NCI-H446 treated with DMSO at 0.1 percent for 48 hours (cell line): Measurements from ENCODE around the gene TAS1R2.
A peak's percentile ranks its signal among the peaks of the same experiment; 100 is the strongest.
"Not testable (repeated sequence)": the region's sequence is repeated elsewhere in the genome, so short reads cannot be mapped to it uniquely, and the experiment has no call there.

ENCODE experiments used
- DNase-seq: peaks from one replicate; lab custom pipeline; 2025; lab: John Stamatoyannopoulos, UW

TAS1R2 gene

DNA sequence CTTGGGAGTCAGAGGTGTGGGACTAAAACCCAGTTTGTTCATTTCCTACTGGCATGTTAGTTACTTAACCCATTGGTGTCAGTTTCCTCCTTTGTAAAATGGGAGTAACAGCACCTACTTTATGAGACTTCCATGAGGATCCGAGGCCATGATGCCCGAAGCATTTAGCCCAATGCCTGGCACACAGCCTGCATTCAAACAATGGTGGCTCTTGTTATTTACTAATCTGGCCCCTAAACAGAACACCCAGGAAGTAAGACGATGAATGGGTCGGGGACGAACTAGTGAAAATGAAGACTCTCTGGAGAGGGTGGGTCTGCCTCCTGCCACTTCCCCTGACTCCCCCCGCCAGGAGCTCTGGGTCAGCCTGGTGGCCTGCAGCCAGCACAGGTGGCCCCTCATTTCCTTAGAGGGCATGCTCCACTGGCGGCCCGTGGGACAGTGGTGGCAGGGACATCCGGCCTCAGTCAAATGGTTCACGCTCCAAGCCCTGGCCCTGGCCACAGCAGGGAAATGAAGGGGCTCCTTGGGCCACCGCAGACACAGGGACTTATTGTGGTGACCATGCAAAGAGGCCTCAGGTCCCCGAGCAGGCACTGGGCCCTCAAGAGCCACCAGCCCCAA lies 9.5 kb upstream of the TAS1R2 start:
- DNase-seq = no peak

DNA sequence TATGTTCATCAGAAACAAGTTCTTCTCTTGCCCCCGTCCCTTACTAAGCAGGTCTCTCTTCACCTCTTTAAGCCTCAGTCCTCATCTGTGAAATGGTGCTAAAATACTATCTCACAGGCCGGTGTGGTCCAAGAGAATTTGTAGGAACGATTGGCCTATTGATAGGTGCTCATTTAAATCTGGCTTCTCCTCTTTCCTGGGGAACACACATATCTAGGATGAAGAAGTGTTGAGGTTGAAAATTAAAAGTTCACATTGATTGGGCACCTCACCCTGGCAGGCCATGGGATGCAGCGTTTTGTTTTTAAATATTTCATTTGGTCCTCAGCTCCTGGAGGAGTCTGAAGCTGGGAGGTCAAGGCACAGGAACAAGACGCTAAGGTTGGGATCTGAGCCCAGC lies 8.9 kb upstream of the TAS1R2 start:
- DNase-seq = no peak

DNA sequence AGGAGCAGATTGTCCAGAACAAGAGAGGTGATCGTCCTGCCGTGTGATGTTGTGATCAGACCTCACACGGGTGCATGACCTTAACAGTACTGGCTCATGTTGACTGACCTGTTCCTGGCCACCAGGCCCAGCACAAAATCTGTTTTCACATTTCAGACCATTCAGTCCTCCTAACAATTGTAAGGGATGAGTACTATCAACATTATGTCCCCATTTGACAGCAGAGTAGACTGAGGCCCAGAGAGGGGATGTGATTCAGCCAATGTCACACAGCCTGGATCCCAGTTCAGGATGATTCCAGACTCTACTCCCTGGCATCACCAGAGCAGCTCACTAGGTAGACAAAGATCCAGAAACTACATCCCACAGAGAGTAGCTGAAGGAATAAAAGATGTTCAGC lies 7.4 kb upstream of the TAS1R2 start:
- no peak for DNase-seq

DNA sequence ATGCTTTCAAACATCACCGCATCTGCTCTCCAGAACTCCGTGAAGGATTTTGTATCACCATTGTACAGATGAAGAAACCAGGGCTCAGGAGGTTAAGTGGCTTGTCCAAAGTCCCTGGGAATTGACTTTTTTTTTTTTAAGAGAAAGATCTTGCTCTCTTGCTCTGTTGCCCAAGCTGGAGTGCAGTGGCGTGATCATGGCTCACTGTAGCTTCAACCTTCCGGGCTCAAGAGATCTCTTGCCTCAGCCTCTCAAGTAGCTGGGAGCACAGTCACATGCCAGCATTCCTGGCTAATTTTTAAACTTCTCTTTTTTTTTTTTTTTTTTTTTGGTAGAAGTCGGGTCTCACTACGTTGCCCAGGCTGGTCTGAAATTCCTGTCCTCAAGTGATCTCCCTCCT lies 6.9 kb upstream of the TAS1R2 start:
- DNase-seq = no peak

DNA sequence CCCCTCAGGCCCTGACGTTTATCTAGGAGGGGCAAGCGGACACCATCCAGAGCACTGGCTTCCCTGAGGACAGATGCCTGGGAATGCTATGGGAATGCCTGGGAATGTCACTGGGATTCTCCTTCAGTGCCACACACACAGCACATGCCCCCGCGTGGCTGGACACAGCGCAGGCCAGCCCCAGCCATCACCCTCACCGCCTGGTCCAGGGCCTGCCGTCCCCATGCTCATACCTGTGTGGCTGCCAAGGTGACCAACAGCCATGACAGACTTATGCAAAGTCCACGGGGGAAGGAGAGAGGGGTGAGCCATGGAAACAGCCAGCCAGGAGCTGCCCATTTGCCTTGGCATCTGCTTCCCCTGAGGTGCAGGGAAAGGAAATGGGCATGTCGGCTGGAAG lies 5.7 kb upstream of the TAS1R2 start:
- DNase-seq = no peak

DNA sequence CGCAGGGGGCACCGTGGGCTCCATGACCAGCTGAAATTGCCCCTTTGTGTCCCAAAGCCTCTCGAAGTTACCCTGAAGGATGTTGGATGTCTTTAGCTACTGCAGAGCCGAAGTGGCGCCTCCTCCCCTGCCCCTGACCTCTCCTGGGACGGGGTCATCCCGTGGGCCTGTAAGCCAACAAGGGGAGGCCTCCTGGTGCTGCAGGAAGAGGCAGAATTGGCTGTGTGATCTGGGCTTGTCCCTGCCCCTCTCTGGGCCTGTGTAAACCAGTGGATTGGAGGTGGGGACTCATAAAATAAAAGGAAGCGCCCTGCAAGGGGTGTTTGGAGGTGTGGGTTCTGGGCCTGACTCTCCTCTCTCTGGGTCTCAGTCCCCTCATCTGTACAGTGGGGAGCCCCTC lies 2.1 kb upstream of the TAS1R2 start:
- no peak for DNase-seq

DNA sequence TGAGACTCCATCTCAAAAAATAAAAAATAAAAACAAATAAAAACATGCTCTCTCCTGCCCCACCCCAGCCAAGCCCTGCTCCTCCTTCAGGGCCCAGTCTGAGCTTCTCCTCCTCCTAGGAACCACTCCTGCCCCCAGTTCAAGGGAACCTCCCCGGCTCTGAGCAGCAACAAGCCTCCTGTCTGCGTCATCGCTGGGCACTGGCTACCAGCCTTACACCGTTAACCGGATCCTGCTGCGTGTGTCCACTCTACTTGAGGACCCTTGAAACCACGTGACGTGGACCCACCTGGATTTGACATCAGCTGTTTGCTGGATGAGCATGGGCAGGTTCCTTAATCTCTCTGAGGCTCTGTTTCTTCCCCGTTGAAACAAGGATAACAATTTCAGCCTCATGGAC lies 1.6 kb upstream of the TAS1R2 start:
- no peak for DNase-seq

DNA sequence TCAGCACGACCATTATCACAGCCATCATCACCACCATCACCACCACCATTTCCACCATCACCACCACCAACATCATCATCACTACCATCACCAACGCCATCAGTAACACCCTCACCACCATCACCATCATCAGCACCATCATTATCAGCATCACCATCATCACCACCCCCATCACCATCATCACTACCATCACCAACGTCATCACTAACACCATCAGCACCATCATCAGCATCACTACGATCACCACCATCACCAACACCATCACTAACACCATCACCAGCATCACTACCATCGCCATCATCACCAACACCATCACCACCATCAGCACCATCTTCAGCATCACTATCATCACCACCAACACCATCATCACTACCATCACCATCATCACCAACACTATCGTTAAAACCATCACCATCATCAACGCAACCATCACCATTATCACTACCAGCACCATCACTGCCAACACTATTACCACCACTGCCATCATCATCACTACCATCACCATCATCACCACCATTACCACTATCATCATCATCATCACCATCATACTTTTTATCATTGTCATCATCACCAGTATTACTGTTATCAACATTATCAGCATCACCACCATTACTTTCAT lies 1.3 kb downstream of the TAS1R2 start:
- DNase-seq = no peak

DNA sequence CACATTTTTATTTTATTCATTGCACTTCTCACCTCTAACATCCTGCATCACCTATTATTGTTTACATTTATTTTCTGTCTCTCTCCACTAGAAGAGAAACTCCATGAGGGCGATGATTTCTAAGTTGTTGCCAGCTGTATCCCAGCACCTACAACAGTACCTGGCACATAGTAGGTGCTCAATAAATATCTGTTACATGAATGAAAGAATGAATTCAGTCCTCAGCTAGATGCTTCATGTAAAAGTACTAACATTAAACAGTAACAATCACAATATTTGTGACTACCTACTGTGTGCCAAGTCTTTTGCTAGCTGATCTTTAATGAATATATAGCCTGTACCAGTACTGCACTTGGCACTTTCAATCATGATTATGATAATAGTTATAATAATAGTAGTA lies 3.0 kb downstream of the TAS1R2 start:
- no peak for DNase-seq

DNA sequence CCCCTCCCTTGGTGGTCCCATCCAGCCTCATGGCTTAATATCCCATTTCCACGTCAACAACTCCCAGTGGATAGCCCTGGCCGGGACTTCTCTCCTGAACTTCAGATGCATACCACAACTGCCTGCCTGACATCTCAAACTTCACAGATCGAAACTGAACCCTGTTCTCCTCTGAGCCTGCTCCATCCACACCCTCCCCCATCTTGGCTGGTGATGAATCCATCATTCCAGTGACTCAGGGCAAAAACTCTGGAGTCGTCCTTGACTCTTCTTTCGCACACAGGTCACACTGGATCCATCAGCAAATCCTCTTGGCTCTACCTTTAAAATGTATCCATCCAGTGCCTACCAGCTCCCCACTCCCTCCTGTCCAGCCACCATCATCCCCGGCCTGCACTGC lies 3.9 kb downstream of the TAS1R2 start:
- DNase-seq = no peak

DNA sequence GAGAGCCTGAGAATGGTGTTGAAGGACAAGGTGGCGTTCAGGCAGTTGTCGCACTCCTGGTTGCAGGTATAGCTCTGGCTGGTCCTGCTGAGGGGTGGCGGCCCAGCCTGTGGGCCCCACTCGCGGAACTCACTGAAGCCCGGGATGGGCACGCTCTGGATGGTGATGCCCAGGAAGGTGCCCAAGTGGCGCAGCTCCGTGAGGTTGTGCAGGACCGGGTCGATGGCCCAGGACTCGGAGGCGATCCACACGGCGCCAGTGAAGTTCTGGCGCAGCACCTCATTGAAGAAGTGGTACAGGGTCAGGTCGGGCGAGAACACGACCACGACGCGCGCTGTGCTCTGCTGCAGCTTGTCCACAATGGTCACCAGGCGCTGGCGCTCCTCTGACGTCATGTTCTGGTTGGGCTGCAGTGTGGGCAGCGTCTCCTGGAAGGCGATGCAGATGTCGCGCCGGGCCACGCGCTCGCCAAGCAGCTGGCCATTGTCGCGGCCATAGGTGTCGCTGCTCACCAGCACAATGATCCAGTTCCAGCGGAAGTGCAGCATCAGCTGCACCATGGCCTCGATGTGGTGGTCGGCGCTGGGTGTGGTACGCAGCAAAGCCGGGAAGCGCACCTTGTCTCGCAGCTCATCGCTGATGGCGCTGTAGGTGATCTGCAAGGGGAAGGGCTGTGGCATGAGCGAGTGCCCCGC lies 5.0 kb downstream of the TAS1R2 start:
- DNase-seq = no peak

DNA sequence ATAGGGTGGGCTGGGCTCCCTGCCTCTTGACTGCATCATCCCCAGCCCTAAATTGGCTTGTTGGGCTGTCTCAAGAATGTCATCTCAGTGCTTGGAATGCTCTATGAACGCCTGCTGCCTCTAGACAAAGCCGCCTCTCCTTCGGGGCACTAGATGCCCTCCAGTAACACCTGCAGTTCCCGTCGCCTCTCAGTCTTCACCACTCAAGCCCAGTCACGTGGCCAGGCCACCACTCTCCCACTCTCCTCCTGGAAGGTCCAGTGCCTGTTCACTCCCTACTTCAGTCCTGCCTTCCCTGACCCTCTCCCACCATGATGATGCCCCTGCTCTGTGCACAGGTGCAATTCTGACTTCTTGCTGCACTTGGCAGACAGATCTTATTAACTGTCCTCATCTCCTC lies 7.0 kb downstream of the TAS1R2 start:
- no peak for DNase-seq

DNA sequence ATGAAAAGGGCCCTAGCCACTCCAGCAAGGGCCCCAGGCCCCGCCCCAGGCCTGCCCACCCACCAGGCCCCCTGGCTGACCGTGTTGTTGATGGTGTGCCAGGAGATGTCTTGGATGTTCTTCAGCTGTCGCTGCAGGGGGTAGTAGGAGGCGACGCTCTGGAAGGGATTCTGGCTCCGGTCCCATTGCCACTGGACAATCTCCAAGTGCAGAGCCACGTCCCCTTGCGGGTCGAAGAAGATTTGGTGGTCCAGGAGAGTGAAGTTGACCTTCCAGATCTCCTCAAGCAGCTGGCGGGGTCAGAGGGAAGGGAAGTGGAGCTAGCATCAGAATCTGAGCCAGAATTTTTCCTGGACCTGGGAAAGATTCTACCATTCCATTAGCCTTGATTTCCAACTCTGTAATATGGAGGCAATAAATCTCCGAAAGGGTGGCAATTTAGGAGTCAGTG lies 10.2 kb downstream of the TAS1R2 start:
- DNase-seq = no peak

DNA sequence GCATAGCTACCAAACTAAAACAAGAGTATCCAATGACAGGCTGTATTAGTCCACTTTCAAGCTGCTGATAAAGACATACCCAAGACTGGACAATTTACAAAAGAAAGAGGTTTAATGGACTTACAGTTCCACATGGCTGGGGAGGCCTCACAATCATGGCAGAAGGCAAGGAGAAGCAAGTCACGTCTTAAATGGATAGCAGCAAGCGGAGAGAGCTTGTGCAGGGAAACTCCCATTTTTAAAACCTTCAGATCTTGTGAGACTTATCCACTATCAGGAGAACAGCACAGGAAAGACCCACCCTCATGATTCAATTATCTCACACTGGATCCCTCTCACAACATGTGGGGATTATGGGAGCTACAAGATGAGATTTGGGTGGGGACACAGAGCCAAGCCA lies 11.7 kb downstream of the TAS1R2 start:
- DNase-seq = not testable (repeated sequence)

DNA sequence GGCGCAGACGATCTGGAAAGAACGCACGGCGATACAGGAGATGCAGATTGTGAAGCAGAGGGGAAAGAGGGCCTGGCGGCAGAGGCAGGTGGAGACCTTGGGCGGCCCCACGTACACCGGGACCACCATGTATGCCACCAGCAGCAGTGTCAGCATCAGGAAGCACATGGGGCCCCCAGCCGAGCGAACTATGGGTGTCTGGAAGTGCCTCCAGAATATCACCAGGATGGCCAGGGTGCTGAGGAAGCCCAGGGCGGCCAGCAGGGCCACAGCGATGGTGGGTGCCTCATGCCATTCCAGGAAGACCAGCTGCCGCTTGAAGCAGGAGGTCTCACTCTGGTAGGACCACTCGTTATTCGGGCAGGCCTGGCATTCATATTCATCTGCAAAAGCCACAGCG lies 19.3 kb downstream of the TAS1R2 start:
- no peak for DNase-seq

DNA sequence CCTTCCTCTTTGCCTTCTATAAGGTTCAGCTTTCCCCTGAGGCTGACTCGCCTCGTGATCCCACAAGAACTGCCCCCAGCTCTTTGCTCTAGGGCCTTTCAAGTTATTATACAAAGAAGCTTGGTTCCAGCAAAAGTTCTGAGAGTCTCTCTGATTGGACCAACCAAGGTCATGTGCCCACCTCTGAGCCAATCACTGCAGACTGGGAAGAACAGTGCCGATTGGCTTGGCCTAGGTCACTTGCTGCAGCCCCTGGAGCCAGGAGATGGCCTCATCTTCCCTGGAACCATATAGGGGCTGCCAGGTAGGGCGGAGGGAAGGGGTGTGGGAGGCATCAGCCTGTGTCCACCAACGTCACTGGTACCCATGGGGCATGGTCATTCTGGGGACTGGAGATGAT lies 22.8 kb downstream of the TAS1R2 start:
- no peak for DNase-seq

DNA sequence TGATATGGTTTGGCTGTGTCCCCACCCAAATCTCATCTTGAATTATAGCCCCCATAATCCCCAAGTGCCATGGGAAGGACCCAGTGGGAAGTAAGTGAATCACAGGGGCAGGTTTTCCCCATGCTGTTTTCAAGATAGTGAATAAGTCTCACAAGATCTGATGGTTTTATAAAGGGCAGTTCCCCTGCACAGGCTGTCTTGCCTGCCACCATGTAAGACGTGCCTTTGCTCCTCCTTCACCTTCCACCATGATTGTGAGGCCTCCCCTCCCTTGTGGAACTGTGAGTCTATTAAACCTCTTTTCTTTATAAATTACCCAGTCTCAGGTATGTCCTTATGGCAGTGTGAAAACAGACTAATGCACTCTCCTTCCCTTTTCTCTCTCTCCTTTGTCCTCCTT lies 27.1 kb downstream of the TAS1R2 start:
- DNase-seq = not testable (repeated sequence)

DNA sequence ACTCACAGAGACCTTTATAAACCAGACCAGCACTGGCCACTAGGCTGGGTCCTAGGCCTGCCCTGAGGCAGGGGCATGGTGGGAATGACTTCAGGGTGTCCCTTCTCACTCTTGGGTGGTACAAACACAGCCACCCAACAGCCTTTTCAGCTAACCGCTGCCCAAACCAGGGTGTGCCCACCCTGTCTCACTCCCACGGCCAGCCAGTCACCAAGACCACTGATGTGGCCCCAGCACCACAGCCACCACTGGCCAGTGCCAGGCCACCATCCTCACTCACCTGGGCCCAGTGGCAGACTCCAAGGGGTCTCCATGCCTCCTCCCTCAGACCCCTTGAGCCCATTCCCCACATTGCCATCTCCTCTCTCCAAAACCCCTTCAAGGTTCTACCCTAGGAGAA lies 27.8 kb downstream of the TAS1R2 start:
- DNase-seq = no peak

DNA sequence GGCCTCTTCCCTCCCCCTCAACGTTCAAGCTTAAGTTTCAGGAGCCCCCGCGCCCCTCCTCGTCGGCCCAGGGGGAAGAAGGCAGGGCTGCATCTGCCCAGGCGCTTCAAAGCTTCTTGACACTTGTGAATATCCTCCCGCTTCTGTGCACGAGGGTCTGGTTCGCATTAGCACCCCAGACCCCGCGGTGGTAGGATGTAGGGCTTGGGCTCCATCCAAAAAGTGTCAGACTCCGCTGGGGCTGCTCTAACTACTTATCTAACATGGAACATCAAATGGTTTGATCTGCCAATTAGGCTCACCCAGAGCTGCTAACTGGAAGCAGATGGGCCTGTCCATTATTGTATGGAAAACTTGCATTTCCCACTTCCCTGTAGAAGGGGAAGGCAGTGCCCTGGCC lies 28.9 kb downstream of the TAS1R2 start:
- no peak for DNase-seq

DNA sequence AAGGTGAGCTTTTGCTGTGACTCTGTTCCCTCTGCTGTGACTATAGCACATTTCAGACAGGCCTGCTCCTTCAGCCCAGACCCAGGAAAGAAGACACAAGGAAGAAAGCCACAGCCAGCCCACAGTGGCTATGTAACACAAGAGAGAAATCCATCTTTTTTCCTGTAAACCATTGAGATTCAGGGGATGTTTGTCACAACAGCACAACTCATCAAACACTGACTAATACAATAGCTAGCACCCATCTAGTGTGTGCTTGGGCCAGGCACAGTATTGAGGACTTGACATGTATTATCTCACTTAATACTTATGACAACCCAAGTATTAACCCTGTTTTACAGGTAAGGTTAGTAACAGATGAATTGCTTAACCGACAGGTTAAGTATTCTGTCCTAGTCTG lies 29.8 kb downstream of the TAS1R2 start:
- DNase-seq = no peak

DNA sequence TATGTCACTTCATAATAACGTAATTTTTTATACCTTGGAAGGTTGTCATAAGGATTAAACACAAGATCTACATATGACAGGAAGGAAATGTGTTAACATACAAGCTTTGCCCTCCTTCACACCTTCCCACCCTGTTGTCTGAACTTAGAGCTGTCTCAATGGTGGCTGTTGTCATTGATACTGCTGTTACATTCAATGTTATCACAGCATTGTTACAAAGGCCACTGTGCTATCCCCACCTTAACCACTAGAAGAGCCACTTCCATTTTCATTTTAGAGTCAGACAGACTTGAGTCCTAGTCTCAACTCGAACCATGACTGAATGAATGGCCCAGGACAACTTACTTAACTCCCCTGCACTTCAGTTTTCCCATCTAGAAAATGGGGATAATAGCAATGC lies 31.2 kb downstream of the TAS1R2 start:
- DNase-seq = no peak

DNA sequence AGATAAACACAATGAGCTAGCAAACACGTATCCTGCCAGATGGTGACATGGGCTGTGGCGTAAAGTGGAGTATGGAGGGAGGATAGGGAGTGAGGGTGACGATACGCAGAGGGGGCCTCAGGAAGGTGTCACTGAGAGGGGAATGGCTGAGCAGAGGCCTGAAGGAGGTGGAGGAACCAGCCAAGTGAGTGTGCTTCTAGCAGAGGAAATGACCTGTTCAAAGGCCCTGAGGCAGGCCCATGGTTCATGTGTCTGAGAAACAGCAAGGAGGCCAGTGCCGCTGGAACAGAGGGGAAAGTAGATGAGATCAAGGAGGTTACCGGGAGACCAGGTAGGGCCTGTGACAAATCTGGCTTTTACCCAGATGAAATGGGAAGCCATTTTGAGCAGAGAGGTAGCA lies 36.0 kb downstream of the TAS1R2 start:
- no peak for DNase-seq

DNA sequence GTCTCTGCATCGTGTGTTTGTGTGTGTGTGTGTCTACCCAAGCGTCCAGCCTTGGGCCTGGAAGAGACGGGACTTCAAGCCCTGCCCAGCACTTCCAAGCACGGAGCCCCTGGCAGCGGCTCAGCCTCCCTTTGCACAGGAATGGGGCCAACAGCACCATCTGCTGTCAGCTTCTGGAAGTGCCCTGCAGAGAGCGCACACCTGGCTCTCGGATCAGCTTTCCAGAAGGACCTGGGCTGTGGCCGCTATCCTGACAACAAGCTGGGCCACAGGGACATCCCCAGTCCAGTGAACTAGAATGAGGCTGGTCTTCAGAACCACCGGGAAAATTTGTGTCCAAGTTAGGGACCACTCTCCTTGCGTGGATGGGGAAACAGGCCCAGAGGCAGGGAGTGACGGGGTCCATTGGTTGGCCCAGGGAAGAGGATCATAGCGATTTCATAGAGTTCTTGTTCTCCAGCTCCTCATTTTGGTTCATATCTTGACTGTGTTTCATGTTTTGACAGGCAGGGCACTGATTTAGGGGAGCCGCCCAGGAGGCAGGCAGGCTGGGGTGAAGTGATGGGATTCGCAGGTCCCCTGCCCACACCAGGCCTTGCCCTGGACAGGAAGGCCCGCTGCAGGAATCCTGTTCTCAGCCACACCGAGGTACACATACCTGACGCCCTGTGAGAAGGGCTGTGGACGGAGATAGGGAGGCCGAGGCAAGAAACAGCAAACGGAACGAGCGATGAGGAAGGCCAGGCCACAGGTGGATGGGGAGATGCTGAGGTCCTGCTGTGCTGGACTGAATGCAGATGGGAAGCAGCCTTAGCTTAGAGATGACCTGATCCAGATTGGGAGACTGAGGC lies 38.4 kb downstream of the TAS1R2 start:
- DNase-seq = peak; percentile 8
